Occipital lobe (tissue), 2 donors: Measurements from ENCODE around the gene TDRKH. TPM values are rescaled to one million over a fixed set of nuclear protein-coding genes. Genes with fewer than 3 reads are reported as not detected.

Source experiments
- DNase-seq: peaks from one replicate; lab custom pipeline; 2025; lab: John Stamatoyannopoulos, UW
- total RNA-seq: library from RNA; depleted of rRNA; stranded (reverse); fragments of >200 nt; gene quantifications from one replicate; pipeline ENCODE4 v1.2.3, GENCODE V29; 2014

The TDRKH gene
- total RNA-seq, 1 donor from 2014 or later = 17.6 TPM

- DNase-seq = no peak
Observed at GRCh38 chr1:151825204-151825603, 34.9 kb upstream of the TDRKH start.

- DNase-seq = no peak
Observed at GRCh38 chr1:151823175-151823574, 32.9 kb upstream of the TDRKH start.

GRCh38 chr1:151822404-151822803, 32.1 kb upstream of the TDRKH start:
- no peak for DNase-seq

- no peak for DNase-seq
Observed at GRCh38 chr1:151820940-151821339, 30.6 kb upstream of the TDRKH start.

GRCh38 chr1:151819976-151820623, 29.8 kb upstream of the TDRKH start:
- DNase-seq = no peak

GRCh38 chr1:151819227-151819835, 29.0 kb upstream of the TDRKH start:
- no peak for DNase-seq

GRCh38 chr1:151817353-151817730, 27.0 kb upstream of the TDRKH start:
- DNase-seq = no peak

- DNase-seq = no peak
Observed at GRCh38 chr1:151816548-151817352, 26.4 kb upstream of the TDRKH start.

GRCh38 chr1:151815716-151816327, 25.5 kb upstream of the TDRKH start:
- no peak for DNase-seq

GRCh38 chr1:151814971-151815545, 24.8 kb upstream of the TDRKH start:
- no peak for DNase-seq

GRCh38 chr1:151814426-151814825, 24.1 kb upstream of the TDRKH start:
- DNase-seq = no peak

GRCh38 chr1:151813271-151813977, 23.1 kb upstream of the TDRKH start:
- DNase-seq = no peak

GRCh38 chr1:151811181-151811580, 20.9 kb upstream of the TDRKH start:
- no peak for DNase-seq

- no peak for DNase-seq
Observed at GRCh38 chr1:151809985-151810556, 19.8 kb upstream of the TDRKH start.

GRCh38 chr1:151809290-151809984, 19.1 kb upstream of the TDRKH start:
- no peak for DNase-seq

GRCh38 chr1:151807766-151808165, 17.5 kb upstream of the TDRKH start:
- no peak for DNase-seq

GRCh38 chr1:151807131-151807530, 16.8 kb upstream of the TDRKH start:
- no peak for DNase-seq

- DNase-seq = no peak
Observed at GRCh38 chr1:151806170-151806569, 15.9 kb upstream of the TDRKH start.

- DNase-seq = no peak
Observed at GRCh38 chr1:151805066-151805820, 14.9 kb upstream of the TDRKH start, which contains the start of gene LINGO4. TSS of gene LINGO4 (minus strand) at chr1:151805419. CDS start at chr1:151802704, 2,715 bp downstream.
